Stimulated activated CD4-positive, alpha-beta T cell treated with anti-CD3 and anti-CD28 coated beads, Interleukin-4, amount 100 ng/mL, for 1 hour (primary cell): ENCODE data around the gene AKAP17A.

Experiments
- DNase-seq: peaks from one replicate; pipeline ENCODE4 v3.0.0-alpha.2; 2020

Gene AKAP17A

GRCh38 chrX:1584237-1585011 is 7.0 kb upstream of the AKAP17A start:
- DNase-seq, result no peak

GRCh38 chrX:1587161-1587560 is 4.2 kb upstream of the AKAP17A start:
- no peak for DNase-seq

- no peak for DNase-seq
Observed at GRCh38 chrX:1589356-1590130, 1.9 kb upstream of the AKAP17A start.

- peak; percentile 11 for DNase-seq
Observed at GRCh38 chrX:1591863-1592469, 562 bp downstream of the AKAP17A start.

- DNase-seq, result peak; percentile 10
Observed at GRCh38 chrX:1592470-1593142, 1.2 kb downstream of the AKAP17A start.

- no peak for DNase-seq
Observed at GRCh38 chrX:1593286-1594271, 2.2 kb downstream of the AKAP17A start.

- DNase-seq, result no peak
Observed at GRCh38 chrX:1595711-1596060, 4.3 kb downstream of the AKAP17A start.

- no peak for DNase-seq
Observed at GRCh38 chrX:1596676-1597344, 5.4 kb downstream of the AKAP17A start.

GRCh38 chrX:1597345-1598020 is 6.1 kb downstream of the AKAP17A start:
- DNase-seq, result no peak

GRCh38 chrX:1598021-1598875 is 6.8 kb downstream of the AKAP17A start:
- DNase-seq, result no peak

- DNase-seq, result no peak
Observed at GRCh38 chrX:1598876-1599790, 7.7 kb downstream of the AKAP17A start.

- no peak for DNase-seq
Observed at GRCh38 chrX:1599791-1600405, 8.5 kb downstream of the AKAP17A start.

- no peak for DNase-seq
Observed at GRCh38 chrX:1600406-1601050, 9.1 kb downstream of the AKAP17A start.

- DNase-seq, result no peak
Observed at GRCh38 chrX:1601051-1601767, 9.8 kb downstream of the AKAP17A start.

GRCh38 chrX:1601768-1602085 is 10.3 kb downstream of the AKAP17A start:
- no peak for DNase-seq

- no peak for DNase-seq
Observed at GRCh38 chrX:1602299-1602698, 10.9 kb downstream of the AKAP17A start.

- DNase-seq, result no peak
Observed at GRCh38 chrX:1606496-1606895, 15.1 kb downstream of the AKAP17A start.
